HG03159 (cell line): ENCODE measurements around the gene SCAMP4.
"Not testable (repeated sequence)": the region's sequence is repeated elsewhere in the genome, so short reads cannot be mapped to it uniquely, and the experiment has no call there.

Experiments
- ATAC-seq: cut with Tn5 transposase; IDR thresholded peaks from one replicate; pipeline ENCODE4 v1.9.1; 2021; ENCODE audit warnings: mild to moderate bottlenecking, moderate library complexity; ENCODE audit not compliant: unreplicated experiment

The SCAMP4 gene

DNA sequence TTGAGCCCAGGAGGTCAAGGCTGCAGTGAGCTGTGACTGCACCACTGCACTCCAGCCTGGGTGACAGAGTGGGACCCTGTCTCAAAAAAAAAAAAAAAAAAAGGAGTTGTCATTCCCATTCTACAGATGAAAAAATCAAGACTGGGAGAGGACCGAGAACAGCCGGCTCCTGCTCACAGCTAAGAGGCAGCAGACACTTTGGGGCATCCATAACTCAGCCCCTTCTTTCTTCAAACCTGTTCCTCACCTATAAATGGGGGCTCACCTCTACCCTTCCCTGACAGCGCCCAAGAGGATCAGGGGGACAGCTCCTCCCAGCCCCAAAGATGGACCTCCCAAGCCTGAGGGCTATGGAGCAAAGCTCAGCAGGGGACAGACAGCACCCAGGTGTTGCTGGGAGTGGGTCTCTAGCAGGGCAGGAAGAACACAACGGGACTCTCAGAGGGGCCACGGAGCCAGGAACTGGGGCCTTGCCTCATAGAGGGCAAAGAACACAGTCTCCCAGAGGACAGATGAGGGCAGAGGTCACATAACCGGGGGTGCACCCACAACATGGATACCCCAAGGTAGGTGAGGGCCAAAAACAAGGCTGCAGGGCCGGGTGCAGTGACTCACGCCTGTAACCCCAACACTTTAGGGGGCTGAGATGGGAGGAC lies 38.4 kb upstream of the SCAMP4 start:
- ATAC-seq: no peak

DNA sequence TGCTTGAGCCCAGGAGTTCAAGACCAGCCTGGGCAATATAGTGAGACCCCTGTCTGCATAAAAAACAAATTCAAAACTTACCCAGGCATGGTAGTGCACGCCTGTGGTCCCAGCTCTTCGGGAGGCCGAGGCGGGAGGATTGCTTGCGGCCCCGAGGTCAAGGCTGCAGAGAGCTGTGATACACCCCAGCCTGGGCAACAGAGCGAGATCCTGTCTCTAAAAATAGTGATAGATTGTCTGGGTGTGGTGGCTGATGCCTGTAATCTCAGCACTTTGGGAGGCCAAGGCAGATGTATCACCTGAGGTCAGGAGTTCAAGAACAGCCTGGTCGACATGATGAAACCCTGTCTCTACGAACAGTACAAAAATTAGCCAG lies 37.9 kb upstream of the SCAMP4 start:
- ATAC-seq: no peak

DNA sequence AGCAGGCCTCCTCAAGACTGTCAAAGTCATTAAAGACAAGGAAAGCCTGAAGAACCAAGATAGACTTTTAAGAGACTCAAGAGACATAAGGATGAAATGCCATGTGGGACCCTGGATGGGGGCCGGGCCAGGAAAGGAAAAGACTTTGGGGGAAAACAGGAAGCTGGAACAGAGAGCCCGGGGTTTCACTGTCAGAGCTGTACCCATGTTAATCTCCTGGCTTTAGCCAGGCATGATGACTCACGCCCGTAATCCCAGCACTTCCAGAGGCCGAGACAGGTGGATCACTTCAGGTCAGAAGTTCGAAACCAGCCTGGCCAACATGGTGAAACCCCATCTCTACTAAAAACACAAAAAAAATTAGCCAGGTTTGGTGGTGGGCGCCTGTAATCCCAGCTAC lies 36.2 kb upstream of the SCAMP4 start:
- ATAC-seq: no peak

DNA sequence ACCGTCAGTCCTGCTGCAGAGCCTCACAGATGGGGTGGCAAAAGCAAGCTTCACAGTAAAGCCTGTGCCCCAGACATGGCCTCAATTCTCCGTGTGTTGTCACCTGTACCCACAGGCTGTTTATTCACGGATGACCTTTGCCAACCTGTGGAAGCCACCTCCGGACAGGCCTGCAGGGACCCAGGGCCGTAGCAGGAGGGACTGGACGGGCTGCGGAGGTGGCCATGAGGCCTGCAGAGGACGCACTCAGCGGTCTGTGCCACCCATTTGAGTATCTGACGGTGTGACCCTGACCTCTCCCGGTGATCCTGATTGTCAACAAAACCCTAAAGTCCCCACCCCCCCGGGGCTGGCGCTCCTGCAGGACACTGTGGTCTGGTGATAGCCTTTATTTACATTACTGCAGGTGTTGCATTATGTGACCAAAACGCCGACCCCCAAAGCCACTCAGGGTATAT lies 34.0 kb upstream of the SCAMP4 start:
- no peak for ATAC-seq

DNA sequence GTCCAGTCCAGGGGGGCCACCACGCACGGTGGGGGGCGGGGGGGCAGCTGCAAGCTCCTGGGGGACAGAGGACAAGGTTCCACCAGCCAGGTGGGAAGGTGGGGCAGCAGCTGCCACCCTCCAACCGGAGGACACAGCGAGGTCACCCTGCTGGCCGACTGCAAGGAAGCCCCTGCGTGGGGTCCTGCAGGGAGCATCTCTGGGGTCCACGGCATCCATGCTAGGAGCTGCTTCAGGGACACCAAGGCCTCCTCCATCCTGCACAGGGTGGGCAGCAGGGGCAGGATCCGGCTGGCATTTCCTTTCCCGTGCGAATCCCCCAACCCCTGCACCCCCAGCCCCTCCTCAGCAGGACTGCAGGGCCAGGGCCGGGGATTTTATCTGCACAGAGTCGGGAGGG lies 33.6 kb upstream of the SCAMP4 start:
- no peak for ATAC-seq

DNA sequence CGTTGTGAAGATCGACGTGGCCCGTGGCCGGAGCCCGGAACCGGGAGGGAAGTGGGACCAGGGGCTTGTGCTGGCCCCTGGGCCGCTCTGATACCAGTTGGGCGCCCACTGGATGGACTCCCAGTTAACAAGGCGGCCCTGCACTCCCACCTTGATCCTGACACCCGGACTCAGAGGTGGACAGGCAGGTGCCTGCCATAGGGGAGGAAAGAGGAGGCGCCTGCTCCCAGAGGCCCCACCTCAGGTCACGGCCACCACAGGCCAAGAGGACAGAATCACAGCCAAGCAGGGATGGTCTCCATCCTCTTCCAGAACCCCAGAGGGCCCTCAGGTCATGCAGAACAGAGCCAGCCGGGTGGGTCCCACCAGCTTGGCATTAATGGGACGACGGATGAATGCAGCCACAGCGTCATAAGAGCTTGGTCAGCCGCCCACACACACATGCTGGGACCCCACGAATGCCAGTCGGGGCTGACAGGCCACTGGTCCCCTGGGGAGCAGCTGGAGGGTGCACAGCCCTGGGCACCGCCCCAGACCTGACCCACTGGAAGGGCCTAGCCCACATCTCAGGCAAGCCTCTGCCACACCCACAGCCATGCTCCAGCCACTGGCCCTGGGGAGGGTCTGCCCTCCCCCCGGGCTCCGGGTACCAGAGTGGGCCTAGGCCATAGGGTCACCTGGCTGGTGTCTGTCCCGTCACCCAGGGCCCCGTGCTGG lies 32.2 kb upstream of the SCAMP4 start:
- ATAC-seq: no peak

DNA sequence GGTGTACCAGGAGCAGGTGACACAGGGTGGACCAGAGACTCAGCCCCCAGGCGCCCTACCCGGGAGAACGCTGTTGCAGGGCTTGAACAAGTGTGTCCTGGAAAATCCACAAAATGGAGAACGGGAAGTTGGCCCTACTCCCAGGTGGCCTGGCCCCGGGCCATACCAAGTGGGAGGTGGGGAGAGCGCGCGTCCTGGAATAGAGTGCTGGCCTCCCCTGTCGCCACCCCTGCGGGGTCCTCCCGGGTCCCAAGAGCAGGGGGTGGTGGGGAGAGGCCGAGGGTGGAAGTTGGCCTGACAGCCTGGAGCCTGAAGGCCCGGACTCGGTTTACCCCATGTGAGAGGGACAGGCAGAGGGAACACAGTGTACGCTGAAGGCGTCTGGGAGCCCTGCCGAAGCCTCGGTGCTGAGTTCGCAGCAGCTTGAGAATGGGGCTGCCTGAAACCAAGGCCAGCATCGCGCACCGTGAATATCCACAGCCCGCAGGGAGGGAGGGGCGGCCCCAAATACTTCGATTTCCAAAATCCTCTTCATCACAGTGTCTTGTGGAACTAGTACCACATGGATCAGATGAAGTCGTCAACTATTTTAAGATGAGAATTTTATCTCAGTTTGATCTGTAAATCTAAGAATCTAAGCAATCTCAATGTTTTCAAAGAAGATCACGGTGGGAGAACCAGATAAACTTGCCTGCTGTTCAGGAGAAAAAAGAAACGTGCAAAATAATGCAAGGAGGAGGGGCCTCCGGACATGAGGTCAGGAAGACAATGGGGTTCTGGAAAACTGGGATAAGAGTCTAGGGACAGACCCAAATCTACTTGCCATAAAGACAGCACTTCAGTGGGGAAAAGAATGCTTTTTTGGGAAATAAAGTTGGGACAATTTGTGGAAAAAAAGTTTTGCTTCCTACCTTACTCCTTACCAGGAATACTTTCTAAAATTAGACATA lies 31.4 kb upstream of the SCAMP4 start:
- no peak for ATAC-seq

DNA sequence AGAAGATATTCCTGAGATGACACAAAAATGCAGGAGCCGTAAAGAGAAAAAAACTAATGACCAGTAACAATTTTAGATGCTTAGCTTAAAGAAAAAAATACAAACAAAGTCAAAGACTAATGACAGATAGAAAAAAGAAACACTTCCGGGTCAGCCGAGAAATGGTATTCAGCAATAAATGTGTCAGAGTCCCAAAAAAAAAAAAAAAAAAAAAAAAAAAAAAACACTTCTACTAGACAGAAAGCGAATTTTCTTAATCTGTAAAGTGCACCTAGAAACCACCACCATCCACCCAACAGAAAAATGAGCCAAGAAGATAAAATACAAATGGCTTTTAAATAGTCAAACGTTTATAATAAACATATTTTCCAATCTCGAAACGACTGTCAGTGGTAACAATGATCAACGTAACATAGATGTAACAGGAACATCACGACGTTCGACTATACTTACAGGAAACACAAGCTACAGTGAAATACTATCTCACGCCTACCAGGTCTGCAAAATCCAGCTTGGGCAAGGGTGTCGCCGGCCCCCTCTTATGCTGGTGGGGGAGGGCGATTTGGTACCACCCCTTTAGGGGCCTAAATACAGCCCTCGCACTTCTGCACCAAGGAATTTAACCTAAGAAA lies 30.5 kb upstream of the SCAMP4 start:
- ATAC-seq: no peak

DNA sequence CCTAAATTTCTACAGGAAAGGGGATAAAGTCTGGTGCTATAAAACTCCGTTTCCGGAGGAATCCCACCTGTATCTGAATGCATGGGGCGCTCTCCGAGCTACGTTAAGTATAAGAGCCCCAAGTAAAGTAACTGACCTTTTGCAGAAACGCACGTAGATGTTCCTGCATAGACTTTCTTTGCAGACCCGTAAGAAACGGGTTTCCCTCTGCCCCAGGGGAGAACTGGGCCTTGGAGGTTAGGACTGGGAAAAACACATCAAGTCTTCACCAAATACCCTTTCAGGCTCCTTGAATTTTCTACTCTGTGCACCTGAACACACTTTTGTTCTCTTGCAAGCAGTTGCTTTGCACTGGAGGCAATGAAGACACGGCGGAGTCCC lies 29.9 kb upstream of the SCAMP4 start:
- not testable (repeated sequence) for ATAC-seq

DNA sequence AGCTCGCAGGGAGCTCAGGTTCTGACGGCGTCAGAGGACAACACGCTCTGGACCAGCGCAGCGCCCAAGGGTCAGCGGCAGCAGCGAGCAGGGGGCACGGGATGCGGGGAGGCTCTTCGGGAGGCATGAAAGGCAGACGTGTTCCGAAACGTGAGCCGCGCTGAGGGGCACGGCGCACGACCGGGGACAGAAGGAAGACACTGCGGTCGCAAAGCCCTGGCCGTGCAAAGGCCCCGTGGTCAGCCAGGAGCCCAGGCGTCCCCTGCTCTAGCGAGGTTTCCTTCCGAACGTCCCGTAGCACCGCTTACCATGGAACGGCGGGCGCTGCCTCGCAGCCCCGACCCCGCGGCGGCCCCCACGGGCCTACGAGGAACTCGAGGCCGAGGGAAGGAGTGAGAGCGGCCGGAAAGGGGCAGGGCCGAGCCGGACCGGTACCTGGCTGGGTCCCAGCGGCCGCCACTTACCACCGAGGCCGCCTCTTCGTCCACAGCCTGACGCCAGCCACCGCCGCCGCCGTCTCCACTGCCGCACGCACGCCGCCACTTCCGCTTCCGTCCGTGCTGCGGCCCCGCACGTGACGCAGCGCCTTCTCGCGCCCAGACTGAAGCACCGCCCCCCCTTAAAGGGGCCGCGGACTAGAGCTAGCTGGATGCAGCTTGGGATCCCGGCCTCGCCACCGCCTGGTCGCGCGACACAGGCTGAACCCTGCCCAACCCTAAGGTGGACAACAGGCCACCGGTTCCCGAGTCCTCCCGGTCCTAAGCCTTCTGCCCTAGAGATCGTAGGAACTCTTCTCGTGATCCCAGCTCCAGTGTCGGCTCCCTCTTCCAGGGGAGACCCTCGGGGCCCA lies 29.3 kb upstream of the SCAMP4 start:
- ATAC-seq: peak; percentile 83

DNA sequence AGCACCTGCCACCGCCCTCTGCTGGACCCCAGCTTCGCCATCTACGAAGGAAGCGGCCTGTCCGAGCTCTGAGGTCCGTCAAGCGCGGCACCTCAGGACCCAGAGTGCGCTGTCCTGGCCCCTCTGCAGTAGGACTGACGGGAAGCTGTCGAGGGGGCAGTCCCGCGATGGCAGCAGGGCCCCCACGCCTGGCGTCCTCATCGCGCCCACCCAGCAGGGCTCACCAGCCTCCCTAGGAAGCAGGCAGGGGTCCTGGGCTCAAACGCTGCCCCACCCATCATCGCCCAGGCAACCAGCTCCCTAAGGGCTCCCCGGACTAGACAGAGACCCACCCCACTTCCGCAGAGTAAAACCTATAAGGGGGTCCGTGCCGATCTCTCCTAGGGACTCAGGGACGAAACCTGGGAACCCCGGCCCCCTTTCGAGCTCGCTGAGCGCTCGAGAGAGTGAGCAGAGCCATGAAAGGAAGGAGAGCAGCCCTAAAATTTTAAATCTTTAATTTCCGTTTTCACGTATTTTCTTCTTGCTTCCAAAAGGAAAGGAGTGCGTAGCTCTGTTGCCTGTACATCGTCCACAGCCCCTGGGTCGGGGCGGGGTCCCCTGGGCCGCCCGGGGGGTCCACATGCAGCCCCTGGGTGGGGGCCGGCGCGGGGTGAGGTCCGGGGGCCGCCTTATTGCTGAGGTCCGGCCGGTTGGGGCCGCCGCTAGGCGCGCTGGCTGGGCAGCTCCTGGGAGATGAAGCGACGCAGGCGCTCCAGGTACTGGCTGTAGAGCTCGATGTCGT lies 28.5 kb upstream of the SCAMP4 start:
- ATAC-seq: not testable (repeated sequence)

DNA sequence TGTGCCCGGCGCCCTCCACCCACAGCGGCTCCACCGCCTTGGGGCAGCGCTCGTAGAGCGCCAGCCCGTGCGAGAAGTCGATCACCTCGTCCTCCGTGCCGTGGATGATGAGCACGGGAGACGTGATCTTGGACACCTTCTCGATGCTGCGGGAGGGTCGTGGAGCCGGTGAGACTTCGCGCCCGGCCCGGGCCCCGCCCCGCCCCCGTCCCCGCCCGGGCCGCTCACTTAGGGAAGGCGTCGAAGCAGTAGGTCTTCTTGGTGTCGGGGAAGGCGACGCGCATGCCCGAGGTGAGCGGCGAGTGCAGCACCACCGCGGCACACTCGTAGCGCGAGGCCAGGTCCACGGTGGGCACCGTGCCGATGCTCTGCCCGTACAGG lies 27.9 kb upstream of the SCAMP4 start:
- ATAC-seq: not testable (repeated sequence)

DNA sequence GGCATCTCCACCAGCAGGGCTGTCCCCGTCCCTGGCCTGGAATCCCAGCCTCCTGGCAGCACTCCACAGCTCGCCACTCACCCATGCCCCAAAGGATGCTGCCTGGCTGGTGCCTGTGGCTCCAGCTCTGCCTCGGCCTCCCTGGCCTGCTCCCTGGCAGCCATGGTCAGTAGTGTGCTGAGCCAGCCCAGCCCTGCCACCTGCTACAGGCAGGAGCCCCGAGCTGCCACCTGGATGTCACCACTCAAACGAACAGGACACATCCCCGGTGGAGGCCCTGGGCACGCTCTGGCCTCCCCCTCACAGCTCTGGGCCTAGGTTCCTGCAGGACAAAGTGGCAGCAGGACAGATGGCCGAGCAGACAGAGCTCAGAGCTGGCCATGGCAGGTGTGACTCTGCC lies 26.6 kb upstream of the SCAMP4 start:
- ATAC-seq: not testable (repeated sequence)

DNA sequence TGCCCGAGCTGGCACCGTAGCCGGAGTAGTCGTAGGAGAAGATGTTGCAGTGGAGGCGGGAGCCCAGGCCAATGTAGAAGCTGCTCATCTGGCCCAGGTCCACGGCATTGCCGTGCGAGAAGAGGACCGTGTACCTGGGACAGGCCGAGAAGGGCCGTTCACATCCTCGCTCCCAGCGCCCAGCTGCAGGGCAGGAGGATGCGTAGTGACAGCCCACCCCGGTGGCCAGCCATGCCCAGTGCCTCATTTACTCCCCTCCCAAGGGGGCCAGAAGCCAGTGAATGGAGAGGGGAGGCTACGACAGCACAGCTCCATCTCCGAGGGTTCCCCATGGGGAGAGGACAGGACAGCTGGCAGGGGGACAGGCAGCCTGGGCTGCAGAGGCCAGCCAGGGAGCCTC lies 25.2 kb upstream of the SCAMP4 start:
- ATAC-seq: not testable (repeated sequence)

DNA sequence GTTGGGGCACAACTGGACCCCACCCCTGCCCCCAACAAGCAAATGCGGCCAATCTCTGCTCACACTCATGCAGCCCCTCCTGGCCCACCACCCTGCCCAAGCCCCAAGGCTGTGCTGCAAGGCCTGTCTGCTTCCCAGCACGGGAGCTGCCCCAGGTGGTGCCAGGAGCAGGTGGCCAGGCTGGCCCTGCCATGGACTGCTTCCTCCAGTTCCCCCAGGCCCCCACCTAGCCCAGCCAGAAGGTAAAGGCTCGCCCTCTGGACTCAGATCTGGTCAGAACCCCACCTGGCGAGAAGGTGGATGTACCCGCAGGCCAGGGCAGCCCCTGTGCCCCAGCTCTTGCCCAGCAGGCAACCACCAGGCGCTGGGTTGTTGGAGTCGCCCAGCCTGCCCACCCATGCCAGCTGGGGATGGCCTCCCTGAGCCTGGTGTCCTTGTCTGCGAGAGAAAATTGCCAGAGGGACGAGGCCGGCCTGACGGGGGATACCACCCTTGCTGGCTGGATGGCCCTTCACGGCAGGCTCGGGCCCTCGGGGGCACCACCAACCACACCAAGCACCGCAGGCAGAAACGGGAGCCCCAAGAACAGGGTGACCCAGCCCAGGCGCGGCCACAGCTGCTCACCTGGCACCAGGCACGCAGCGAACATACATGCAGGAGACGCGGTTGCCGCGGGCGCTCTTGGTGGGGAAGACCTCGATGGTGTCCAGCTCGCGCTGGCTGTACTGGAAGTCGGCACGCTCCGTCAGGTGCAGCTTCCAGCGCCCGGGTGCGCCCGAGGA lies 24.4 kb upstream of the SCAMP4 start:
- no peak for ATAC-seq

DNA sequence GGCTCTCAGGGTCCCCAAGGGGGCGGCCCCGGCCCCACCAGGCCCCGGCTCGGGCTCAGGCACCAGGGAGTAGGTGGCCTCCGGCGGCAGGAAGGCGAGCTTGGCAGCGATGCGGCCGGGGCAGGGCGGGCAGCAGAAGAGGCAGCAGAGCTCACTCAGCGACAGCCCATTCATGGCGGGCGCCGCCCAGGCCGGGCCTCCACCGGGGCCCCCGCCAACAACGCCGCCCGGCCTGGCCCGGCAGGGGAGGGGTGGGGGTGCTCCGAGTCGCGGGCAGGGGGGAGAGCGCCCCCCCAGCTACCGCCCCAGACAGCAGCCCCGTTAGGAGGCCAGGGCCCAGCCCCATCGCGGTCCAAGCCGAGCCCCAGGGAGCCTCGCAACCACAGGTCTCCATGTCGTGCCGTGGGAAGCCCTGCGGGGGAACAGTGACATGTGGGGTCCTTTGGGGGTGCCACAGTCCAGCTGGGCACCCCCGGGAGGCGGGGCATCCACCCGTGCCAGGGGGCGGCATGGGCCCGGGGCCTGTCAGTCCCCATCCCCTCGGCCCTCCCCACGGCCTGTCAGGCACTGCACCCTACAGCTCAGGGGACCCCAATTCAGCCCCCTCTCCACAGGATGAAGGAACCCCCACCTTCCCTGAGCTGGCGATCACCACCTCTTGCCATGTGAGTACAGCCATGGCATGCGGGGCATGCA lies 23.7 kb upstream of the SCAMP4 start:
- ATAC-seq: not testable (repeated sequence)

DNA sequence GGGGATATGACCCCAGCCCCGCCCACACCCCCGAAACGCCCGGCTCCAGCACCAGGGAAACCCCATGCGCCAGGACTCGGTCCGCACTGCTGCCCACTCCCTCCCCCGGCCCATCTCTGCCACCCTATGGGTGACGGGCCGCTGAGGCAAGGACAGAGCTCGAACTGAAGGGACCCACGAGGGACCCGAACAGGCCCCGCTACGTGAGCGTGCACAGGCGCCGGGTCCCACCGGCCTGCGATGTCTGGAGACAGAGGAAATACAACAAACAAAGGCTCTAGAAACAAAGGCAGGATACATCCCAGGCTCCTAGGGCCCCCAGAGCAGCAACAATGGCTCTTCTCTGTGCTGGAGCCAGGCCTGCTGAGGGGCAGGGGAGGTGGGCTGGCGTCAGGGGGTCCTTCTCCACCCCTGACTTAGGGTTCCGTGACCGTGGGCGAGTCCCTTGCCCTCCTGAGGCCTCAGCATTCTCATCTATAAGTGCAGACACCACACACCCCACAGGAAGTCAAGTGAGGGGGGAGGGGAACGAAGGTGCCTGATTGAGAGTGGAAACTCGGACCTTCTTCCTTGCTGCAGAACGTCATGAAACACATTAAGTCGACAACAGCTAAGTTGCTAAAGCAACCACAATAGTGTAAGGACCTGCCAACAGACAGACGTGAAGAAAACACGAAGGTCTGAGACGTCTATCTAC lies 23.0 kb upstream of the SCAMP4 start:
- ATAC-seq: no peak
